ENCODE measurements around the gene CNOT6L.
A peak's percentile ranks its signal among the peaks of the same experiment; 100 is the strongest.
"Not testable (repeated sequence)": the region's sequence is repeated elsewhere in the genome, so short reads cannot be mapped to it uniquely, and the experiment has no call there.

CNOT6L gene

DNA sequence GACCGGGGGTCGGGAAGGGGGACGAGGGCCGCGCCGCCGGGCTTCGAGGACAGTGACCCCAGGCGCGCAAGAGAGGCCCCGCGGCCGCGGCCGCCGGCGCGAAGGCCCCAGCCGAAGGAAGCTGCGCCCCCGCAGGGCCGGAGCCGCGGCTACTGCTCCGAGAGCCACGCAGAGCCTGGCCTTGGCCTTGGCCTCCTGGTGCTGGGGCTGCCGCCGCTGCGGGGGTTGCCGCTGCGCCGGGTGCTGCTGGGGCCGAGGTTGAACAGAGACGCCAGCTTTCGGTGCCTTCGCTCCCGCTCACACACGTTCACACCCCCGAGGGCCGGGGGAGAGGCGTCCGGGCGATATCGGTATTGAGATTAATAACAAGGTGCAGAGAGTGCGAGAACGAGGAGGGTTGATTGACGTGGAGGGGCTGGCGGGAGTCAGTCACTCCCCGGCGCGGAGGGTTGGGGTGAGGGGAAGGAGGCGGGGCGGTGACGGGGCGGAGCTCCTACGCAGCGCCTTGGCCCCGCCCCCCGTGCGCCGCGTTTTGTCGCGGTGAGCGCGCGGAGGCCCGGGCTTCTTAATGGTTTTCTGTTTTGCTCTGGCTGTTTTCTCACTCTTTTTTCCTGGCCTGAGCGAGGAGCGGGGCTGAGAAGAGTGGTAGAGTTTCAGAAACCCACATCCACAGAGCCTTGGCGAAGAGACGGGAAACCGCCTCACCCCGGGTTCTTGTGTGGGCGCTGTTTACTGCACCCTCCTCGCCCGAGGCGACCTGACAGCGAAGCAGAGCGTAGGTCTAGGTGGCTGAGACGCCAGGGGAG, 878 bp upstream of the CNOT6L start:
- DNase-seq = peak; percentile 84

DNA sequence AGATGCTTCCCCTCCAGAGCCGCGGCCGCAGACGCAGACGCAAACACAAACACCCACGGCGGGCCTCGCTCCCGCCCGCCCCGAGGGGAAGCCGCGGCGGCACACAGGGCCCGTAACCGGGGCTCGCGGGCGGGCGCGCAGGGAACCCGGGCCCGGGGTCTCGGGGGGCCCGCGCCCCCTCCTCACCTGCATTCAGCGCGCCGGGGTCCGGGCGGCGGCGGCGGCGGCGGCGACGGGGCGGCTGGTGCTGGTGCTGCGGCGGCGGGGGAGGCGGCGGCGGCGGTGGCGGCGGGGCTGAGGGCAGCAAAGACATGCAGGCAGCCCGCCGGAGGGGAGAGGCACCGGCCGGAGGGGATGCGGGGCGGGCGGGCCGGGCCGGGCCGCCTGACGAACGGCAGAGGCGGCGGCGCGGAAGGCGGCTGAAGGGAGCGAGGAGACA, 255 bp upstream of the CNOT6L start:
- DNase-seq = no peak

DNA sequence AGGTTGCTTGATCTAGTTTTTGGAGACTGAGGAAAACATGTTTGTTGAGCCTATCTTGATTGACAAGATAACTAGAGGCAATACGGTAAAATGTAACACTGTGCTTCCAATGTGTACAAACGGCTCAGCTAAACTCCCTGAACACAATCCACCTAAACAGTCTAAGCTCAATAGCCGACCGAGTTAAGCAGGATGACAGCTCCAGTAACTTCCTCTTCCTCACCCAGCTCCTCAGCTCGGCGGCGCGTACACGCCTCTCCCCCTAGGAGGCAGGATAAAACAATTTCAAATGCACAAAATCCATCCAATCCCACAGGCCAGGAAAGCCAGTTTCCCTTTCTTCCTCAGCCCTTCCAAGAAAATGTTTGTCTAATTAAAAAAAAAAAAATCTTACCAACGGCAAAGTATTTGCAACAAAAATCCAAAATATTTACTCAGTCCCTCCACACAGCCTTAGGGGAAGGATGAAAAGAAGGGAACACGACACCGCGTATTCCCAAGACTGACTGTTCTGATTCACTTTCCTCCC, 1.0 kb downstream of the CNOT6L start:
- DNase-seq = peak; percentile 49

DNA sequence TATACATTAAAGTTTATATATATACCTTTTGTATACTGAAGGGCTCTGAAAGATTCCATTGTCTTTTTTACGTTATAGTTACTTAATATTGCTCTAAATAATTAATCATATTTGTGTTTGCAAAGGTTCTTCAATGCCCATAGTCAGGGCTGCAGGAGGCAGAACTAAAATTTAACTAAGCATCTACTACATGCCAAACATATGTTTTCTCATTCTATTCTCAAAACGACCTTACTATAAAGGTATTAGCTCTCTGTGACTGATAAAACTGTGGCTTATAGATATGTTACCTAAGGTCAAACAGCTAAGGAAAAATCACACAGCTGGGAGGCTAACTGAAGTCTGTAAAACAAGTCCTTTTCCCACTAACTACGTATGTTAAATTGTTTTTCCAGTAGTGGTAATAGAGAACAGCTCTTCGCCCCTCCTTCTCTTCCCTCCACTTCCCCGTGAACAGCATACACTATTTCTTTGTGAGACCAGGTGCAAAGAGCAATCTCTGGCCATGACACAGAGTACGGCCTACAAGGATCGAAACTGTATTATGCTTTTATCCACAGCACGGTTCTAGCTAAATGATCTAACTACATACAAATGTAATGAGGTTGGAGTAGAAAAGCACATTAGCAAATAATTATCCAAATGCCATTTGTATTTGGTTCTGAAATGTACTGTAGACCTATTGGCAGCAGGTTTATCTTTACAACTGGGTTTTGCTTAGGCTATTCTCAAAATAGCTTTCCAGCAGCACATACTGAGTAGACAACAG, 1.7 kb downstream of the CNOT6L start:
- no peak for DNase-seq

DNA sequence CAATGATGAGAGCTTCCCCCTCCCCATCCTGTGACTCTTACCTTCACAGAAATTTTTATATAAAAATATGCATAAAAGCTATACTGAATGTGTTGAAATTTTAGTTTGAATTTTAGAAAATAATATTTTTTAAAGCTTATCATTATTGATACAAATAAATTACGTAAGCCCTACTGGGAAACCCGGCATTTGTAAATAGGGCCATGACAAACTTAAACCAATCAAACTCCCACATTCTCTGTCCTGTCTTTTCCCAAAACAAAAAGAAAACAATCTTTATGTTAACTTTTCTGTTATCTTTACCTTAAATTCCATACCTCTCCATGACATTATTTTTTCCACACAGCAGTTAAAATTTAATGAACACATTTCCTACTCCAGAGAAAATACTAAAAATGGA, 2.6 kb downstream of the CNOT6L start:
- DNase-seq = no peak

DNA sequence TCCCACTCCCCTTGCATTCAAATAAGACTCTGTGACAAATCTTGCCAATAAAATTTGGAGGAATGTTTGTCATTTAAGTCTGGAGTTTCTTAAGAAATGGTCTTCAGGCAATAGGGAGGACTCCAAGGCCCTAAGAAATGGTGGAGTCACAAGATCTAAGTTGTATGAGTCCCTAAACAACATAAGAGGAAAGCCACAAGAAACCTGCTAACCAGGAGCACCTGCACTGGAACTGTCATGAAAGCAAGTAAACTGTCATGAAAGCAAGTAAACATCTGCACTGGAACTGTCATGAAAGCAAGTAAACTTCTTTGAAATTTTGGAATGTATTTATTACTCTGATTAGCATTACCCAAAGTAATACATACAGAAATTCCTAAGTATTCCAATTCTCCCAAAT, 3.5 kb downstream of the CNOT6L start:
- no peak for DNase-seq

DNA sequence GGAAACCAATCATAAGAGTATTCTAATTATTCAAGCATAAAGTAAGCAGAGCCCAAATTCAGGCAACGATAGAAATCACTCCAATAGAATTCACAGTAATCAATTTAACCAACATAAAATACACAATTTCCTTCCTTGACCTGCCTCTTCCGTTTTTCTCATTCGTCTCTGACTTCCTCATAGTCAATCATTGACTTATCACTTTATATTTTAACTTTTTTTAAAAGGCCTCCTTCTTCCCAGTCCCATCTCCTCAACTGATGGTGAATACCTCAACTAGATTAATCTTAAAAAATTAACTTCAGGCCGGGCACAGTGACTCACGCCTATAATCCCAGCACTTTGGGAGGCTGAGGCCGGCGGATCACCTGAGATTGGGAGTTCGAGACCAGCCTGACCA, 13.3 kb downstream of the CNOT6L start:
- no peak for DNase-seq

DNA sequence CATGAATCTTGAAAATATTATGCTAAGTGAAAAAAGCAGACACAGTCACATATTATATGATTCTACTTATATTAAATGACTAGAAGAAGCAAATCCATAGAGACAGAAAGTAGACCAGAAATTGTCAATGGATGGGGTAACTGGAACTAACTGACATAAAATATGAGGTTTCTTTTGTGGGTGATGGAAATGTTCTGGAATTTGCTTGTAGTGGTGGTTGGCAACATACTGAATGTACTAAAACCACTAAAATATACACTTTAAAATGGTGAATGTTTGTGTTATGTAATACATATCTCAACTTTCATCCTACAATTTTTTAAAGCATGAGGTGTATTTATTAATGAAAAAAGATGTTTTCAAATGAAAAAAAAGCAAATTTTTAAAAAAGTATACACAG, 14.7 kb downstream of the CNOT6L start:
- DNase-seq = no peak

DNA sequence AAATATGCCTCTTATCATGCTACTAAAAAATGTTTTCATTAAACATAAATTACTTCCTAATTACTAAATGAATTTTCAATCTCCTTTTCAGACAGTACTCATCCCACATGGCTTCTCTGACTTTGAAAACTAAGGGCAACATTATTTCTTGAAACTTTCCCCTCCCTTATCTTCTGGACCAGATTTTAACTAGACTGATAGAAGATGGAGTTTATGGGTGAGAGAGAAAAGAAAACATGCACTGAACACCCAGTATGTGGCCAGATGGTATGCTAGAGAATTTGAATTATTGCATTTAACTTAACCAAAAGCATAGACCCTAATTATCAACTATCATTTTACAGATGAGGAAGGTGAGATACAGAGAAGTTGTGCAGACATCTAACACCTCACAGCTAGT, 16.8 kb downstream of the CNOT6L start:
- no peak for DNase-seq

DNA sequence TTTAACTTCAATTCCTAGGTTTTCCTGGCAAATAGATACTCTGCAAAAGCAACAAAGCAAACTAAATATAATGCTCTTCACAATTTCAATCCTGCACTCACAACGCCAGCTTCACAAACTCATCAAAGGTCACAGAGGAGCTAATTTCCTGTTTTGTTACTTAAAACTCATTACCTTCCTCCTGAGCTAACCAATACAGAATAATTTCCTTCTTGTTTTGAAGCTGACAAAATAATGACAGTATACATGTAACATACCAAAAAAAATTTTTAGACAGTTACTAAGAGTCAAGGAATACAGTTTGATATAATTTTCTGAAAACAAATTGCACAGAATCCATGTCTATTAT, 17.9 kb downstream of the CNOT6L start:
- DNase-seq = no peak

DNA sequence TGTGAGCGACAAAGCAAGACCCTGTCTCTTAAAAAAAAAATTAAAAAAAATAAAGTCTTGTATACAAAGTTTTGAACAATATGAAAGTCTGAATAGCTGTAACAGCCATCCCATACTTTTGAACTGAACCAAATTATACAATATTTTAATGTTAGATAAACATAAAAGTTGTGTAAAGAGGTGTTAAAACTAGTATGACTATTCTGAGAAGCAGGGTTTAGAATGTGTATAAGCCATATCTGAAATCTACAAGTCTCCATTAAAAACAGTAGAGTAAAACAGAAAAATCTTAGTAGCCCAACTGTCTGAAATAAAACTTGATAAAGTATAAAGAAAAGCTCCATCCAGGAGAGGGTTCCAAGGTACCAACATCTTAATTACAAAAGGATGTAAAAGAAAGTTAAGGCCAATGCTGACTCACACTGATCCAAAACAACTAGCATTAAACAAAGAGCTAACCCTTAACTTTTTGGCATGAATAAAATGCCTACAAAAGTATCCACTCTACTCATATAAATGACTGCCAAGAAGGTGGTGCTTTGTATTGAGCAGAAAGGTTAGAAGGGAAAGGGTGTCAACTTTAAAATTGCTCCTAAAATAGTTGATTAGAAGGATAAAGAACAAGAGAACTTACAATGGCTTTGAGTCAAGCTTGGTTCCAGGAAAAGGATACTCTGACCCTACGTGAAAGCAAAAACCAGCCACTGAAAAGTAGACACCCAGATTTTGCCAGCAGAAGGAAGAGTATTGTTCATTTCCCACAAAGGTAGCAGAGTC, 18.5 kb downstream of the CNOT6L start:
- no peak for DNase-seq

DNA sequence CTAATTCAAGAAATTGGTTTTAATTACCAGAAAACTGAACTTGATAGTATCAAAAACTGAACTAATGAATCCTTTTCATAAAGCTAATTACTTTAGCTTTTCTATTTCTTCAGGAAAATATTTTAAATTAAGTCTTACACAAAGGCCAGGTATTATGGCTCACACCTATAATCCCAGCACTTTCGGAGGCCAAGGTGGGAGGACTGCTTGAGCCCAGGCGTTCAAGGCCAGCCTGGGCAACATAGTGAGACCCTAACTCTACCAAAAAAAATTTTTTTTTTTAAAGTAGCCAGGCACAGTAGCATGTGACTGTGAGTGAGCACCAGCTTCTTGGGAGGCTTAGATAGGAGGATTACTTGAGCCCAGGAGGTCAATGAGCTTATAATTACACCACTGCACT, 19.1 kb downstream of the CNOT6L start:
- no peak for DNase-seq

DNA sequence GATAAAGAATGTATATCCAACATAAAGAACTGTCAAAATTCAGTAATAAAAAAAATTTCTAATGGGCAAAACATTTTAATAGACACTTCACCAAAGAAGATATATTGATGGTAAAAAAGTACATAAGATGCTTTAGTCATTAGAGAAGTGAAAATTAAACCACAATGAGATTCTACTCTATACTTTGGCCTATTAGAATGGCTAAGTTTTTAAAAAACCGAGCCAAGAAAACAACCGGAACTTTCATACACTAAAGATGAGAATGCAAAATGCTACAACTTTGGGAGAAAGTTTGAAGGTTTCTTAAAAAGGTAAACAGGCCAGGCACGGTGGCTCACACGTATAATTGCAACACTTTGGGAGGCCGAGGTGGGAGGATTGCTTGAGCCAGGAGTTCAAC, 20.8 kb downstream of the CNOT6L start:
- no peak for DNase-seq

DNA sequence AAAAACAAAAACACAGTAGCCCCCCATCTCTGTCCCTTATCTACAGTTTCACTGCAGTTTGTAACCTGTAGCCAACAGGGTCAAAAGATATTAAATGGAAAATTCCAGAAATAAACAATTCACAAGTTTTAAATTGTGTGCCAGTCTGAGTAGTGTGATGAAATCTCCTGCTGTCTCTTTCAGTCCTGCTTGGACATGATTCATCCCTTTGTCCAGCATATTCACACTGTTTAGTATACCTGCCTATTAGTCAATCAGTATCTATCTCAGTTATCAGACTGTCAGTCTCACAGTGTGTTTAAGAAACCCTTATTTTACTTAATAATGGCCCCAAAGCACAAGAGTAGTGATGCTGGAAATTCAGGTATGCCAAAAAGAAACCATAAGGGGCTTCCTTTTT, 21.9 kb downstream of the CNOT6L start:
- no peak for DNase-seq

DNA sequence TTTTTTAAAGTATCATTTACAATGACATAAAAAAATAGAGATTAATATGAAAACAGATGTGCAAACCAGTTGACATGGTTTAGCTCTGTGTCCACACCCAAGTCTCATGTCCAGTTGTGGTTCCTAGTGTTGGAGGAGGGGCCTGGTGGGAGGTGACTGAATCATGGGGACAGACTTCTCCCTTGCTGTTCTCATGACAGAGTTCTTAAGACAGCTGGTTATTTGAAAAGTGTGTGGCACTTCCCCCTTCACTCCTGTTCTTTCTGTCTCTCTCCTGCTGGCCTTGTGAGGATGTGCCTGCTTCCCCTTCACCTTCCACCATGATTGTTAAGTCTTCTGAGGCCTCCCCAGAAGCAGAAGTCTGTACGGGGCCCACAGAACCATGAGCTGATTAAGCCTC, 23.8 kb downstream of the CNOT6L start:
- DNase-seq = no peak

DNA sequence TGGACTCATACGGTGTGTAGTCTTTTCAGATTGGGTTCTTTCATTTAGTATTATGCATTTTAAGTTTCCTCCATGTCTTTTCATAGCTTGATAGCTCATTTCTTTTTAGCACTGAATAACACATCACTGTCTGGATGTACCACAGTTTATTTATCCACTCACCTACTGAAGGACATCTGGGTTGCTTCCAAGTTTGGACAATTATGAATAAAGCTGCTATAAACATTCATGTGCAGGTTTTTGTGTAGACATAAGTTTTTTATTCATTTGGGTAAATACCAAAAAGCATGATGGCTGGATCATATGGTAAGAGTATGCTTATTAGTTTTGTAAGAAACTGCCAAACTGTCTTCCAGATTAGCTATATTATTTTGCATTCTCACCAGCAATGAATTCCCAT, 29.0 kb downstream of the CNOT6L start:
- no peak for DNase-seq

DNA sequence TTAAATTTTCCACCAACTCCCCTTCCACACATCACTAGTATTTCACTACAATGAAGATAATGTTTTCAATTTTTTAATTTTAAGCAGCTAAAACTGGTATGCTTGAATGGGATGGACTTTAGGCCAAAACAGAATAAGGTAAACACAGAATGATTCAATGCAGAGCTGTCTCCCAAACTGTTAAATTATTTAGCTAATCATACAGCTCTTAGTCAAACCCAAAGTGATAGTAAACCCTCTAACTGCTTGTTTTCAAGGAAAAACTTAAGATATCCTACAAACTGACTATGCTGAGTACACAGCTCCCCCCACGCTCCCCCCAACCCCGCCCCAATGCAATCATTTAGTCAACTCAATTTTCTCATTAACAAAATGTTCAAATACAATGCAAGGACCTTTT, 30.2 kb downstream of the CNOT6L start:
- DNase-seq = no peak

DNA sequence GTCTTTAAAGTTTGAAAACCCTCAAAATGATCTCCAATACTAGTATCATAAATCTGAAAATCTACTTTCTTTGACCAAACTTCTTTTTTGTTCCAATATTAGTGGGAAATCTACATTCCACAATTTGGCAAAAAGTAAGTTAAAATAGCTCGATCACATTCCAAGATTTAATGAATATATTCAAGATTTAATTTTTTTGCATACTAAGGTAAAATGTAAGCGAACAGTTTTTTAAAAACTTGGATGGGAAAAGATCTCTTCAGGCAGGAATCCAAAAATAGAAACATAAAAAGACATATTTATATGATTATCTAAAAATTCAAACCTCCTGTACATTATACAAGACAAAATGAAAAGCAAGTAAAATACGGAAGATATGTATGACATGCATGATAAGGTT, 31.2 kb downstream of the CNOT6L start:
- DNase-seq = no peak

DNA sequence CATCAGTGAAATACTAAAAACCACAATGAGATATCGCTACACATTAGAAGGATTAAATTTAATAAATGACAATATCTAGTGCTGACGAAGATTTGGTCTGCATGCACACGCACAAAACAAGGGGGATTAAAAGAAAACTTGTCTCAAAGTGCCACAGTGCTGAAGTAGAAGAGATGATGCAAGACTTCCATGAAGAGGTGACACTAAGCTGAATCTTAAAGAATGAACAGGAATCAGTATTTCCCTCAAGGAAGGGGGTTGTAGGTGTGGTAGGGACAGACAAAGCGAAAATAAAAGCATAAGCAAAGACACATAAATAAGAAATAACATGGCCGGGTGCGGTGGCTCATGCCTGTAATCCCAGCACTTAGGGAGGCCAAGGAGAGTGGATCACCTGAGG, 33.5 kb downstream of the CNOT6L start:
- DNase-seq = no peak

DNA sequence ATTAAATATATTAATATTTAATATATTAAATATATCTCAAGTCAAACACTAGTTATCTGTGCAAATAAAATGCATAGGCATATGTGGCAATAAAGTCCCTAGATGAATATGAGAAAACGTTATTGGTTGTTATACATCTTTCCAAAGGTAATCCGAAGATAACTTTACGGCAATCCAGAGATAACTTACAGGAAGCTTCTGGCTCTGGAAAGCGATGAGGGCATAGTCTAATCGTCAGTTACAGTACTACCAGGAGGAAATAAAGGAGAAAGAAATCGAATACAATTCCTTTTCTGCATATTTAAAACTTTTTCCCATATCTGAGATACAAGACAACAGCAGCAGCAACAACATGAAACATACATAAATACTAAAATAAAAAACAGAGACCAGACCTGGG, 35.3 kb downstream of the CNOT6L start:
- DNase-seq = no peak

DNA sequence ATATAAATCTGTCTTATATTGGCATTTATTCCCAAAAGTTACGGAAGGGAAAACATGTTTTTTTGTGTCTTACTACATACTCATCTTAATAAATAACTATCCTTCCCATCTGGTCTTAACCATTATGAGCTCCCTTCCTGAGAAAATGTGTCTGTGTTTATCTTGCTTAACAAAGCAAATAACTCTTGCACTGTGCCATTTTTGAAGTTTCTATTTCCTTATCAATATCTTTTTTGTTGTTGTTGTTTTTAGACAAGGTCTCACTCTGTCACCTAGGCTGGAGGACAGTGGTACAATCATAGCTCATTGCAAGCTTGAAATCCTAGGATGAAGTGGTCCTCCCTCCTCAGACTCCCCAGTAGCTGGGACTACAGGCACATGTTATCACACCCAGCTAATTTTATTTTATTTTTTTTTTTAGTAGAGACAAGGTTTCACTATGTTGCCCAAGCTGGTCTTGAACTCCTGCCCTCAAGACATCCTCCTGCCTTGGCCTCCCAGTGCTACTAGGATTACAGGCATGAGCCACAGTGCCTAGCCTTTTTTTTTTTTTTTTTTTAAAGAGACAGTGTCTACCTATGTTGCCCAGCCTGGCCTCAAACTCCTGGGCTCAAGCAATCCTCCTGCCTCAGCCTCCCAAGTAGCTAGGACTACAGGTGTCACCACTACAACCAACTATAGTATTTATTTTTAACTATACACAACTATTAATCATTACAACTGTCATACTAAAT, 36.9 kb downstream of the CNOT6L start:
- no peak for DNase-seq

DNA sequence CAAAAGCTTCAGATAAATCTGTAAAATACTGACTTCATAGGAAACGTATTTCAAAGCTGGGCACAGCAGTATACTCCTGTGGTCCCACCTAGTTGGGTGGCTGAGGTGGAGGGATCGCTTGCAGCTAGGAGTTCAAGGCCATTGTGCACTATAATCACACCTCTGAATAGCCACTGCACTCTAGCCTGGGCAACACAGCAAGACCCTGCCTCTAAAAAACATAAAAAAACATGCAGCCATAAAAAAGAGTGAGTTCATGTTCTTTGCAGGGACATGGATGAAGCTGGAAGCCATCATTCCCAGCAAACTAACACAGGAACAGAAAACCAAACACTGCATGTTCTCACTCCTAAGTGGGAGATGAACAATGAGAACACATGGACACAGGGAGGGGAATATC, 38.4 kb downstream of the CNOT6L start:
- DNase-seq = not testable (repeated sequence)

Measured in NCI-H1436 (cell line).